GM21526 (cell line): ENCODE results near the gene EPB41L2.

Source experiments
- ATAC-seq: cut with Tn5 transposase; IDR thresholded peaks from one replicate; pipeline ENCODE4 v1.9.1; 2021; ENCODE audit warnings: moderate library complexity; ENCODE audit not compliant: unreplicated experiment, low FRiP score

Gene EPB41L2

GRCh38 chr6:130848945-130849344 lies 214.1 kb downstream of the EPB41L2 start:
- peak; percentile 89 for ATAC-seq

- ATAC-seq, result no peak
These were observed 215.8 kb downstream of the EPB41L2 start for GRCh38 chr6:130847001-130847910.

- no peak for ATAC-seq
These were observed 216.5 kb downstream of the EPB41L2 start for GRCh38 chr6:130846501-130846900.

DNA sequence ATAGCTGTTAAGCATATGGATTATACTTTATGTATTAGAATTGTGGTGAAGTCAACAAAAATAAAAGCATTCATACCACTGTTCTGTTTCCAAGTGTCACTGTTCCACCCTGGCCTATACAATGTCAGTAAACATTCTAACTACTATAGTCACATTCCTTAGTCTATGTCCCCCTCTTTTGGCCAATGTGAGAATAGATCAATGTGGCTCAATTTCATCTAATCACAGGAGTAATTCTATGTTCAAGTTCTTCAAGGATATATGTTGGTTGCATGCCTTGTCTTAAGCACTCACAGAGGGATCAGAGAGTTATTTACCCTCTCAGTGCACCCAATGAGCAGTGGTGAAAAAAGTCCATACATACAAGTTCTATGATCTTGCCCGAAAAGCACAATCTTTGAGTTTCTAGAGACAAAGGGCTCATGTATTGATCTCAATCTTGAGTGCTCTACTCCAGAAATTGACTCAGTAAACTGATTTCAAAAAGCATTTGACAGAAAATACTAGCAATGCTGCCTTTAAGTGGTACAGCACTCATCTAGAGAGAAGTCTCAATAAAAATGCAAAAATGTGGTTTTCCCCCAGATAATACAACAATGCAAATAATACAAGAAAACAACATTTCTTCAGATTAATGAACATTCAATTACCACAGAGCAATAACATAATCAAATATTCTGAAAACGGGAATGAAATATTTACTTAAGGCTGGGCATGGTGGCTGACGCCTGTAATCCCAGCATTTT lies 219.3 kb downstream of the EPB41L2 start:
- peak; percentile 77 for ATAC-seq

DNA sequence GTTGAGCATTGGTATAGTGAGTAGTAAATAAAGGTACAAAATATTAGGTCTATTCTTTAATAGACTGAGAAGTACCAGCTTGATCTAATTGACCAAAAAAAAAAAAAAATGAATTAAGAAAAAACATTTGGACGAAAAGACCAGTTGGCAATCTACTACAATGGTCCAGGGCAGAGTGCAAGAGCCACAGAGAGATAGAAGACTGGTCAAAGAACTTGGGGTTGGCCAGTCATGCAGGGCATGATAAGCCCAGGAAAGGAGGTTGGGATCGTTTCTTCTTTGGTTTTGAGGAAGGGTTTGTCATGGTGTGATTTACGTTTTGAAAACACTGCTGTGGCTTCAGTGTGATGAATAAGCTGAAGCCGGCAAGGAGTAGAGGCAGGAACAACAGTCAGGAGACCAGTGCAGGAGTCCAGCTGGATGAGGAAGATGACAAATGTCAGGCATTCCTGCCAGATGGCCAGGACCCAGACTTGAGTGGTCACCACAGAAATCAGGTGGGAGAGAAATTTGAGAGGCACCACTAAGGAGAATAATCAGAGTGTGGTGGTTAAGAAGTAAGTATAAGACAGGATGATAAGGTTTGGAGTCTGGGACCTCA lies 221.8 kb downstream of the EPB41L2 start:
- ATAC-seq, result no peak

- no peak for ATAC-seq
These were observed 223.0 kb downstream of the EPB41L2 start for GRCh38 chr6:130840050-130840449.

DNA sequence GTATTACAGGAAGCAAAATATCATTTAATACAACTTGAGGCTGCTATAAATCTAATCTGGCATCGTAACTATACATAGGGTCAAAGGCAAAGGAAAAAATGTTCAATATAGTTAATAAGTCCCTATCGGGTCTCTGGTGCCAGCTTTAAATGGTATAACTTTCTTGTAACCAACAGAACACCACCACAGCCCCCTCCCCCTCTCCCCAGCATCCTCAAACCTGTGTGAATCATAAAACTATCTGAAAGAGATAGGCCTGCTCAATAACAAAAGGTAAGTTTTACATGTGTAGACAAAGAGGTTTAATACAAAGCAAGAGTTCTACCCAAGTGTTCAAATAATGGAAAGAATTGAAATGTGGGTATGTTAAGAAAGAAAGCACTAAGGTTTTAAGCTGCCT lies 223.7 kb downstream of the EPB41L2 start:
- no peak for ATAC-seq

DNA sequence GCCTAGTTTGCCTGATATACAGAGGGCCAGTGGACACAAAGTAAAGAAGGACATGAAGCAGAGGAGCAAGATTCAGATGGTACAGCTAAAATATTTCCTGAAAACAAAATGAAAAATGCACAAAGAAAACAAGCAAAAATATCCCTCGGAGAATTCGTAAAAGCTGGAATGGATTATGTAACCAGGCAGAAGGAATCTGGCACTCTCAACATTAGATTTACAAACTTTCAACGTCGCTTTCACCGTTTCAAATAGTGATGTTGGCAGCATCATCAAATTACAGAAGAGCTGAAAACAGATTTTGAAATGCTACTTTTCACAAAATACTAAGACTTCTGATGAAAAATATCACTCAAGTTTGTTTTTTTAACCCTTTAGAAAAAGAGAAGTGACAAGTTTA lies 224.1 kb downstream of the EPB41L2 start:
- ATAC-seq, result no peak

GRCh38 chr6:130838250-130838860 lies 224.7 kb downstream of the EPB41L2 start:
- no peak for ATAC-seq

GRCh38 chr6:130837067-130837466 lies 226.0 kb downstream of the EPB41L2 start:
- ATAC-seq, result no peak

- no peak for ATAC-seq
These were observed 226.9 kb downstream of the EPB41L2 start for GRCh38 chr6:130836055-130836640.

DNA sequence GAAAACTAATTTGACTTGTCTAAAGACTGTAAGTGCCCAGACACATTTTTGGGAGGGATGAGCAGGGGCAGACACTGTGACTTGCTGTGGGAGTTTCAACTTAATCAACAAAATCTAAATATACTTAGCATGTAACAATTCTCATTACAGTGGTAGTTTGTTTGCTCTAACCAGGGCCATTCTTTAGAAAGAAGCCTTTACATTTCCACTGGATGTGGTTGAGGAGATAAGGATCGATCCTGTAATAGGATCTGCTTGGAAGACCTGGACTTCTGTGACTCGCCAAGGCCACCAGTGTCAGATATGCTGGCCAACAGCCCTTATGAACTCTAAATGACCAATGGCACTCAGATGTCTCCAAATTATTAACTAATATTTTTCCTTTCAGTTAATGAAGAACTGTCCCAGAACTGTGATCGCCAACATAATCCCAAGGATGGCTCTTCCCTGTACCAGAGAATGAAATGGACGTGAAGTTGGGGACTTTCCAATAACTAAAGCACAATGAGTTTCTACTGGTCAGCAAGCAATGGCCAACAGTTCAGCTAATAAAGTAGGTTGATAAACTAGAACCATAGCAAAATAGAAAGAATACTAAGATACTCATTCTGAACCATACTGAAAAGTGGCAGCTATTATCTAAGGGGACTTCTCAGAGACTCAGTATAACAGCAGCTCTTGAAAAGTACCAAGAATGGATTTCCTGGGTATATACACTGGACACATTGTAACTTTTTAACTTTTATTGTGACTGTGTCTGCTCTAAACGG lies 228.4 kb downstream of the EPB41L2 start:
- ATAC-seq, result no peak

DNA sequence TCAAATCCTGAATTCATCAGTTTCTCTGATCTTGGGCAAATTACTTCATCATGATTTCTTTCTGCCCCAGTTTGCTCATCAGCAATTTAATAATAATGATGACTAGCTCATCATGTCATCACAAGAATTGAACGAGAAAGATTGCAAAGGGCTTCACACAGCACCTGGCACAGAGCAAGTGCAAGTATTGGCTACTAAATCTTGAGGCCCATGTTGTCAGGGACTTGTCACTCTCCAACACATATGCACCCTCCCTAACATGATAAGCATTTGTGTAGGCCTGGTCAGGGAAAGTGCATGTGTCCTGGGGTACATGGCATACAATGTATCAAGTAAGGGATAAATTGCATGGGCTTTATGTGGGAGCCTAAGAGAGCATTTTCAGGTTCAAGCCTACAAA lies 229.5 kb downstream of the EPB41L2 start:
- ATAC-seq, result no peak

DNA sequence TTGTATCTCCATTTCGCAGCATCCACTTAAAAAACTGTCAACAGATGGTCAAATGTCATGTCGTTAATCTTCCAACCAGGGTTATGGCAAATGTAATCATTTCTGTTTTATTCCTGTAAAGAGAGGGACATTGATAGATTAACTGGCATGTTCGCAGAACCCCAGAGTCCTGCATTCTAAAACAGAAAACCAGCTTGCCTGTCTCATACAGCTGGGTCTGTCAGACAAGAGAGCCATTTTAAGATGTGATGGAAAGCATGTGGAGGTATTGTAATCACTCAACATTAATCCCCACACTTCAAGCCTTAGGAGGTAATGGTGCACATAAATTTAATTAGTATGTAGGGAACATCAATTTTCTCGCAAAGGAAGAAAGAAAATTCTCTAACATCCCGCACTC lies 231.4 kb downstream of the EPB41L2 start:
- no peak for ATAC-seq

DNA sequence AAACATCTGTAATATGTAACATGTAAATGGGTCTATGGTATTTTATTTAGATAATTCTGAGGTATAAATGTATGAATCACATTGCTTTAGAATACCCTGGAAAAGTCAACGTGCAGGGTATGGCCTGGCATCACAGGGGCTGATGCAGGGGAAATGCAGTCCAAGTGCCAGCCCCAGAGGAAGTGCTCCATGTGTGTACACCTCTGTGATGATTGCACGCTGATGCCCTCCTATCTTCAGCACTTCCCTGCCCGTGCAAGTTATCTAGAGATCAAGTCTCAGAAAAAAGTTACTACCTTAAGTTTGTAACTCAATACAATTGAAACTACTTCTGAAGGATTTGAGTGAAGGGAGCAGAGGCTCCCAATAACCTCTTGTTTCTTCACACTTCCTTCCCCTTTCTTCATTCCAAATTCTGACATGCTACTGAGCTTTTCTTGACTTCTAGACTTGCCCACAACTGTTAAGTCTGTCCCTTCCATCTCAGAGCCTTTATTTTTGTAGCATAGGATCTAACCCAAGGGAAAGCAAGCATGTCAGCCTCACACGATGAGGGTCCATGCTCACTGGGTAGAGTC lies 233.6 kb downstream of the EPB41L2 start:
- ATAC-seq, result no peak

DNA sequence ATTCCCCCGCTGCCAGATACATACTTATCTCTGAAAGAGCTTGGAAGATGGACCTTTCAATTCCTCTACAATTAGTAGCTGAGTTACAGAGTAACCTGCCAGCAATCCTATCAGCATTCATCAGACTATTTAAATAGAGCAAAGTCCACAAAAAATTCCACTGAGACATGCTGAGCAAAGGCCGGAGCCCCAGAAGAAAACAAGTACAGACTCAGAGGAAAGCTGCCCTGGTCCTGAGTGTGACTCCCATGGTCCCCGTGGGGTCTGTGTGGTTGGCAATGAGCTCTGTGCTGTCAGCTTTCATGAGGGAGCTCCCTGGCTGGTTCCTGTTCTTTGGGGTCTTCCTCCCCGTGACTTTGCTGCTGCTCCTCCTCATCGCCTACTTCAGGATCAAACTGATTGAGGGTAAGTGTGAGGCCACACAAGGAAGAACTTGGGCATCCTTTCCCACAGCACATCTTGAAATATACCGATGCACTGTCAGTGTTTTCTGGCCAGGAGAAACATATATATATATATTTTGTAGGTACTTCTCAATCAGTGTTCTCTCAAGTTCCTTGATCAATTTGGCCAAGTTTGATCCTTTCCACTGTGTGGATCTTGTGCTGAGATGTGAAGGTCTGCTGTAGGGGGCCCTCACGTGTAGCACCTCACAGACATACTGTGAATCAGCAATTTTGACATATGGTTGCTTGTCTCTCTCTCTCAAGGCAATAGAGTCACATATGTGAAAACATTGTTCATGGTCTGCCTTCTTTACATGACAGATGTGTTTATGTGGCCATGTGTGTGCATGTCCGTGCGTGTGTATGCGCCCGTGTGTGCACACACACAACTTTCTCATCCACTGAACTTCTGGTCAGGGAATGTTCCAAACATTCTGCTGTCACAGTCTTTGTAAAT lies 235.5 kb downstream of the EPB41L2 start, which contains the start of gene SMLR1:
TSS of gene SMLR1 (plus strand) at position 160 of the 903 bp plus-strand sequence. CDS start at position 168, 8 bp downstream.
- no peak for ATAC-seq

DNA sequence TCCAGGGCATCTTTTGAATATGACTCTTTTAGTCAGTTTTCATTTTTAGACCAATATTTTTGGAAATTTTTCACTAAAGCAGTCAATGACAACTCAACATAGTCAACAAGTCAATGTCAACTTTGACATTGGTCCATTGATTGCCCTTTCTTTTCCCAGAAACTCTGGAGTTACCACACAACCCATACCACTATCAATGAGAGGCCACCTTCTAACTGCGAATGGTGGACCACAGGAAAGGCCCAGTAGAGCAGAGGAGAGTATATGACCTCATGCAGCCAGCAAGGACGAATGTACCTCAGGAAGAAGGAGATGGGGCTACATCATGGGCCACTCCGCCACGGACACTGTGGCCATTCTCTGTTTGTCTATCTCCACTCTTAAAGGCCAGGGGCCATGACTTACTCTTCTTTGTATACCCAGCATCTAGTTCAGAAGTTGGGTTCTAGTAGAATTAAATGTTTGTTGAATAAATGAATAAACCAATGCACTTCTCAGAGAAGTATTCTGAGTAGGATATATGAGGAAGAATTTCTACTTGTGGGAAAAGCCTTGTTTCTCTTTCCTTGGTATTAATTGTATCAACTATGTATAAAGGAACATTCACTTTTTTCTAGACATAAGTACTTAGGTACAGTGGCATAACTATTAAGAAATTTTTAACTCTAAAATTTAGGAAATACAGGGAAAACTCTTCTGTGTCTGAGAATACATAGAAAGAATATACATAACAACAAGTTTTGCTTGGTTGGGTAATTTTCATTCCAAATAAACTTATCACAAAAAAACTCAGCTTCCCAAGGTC lies 236.4 kb downstream of the EPB41L2 start:
- ATAC-seq, result no peak
